Mucosa of stomach (tissue), 1 donor: ENCODE results near the gene MAST4.

Experiments
- H3K27me3 ChIP-seq: one replicate; pipeline ENCODE4 v1.7.0; 2013; ENCODE audit warnings: mild to moderate bottlenecking, low read length; ENCODE audit not compliant: control insufficient read depth, insufficient read depth
- H3K36me3 ChIP-seq: one replicate; pipeline ENCODE4 v1.7.0; 2013; ENCODE audit warnings: low read length; ENCODE audit not compliant: control insufficient read depth, insufficient read depth
- H3K4me1 ChIP-seq: one replicate; pipeline ENCODE4 v1.7.0; 2013; ENCODE audit warnings: mild to moderate bottlenecking, low read length; ENCODE audit not compliant: control insufficient read depth, insufficient read depth
- H3K4me3 ChIP-seq: one replicate; pipeline ENCODE4 v1.7.0; 2013; ENCODE audit warnings: low read length
- H3K9ac ChIP-seq: one replicate; pipeline ENCODE4 v1.7.0; 2013; ENCODE audit warnings: mild to moderate bottlenecking, low read length, moderate library complexity
- H3K9me3 ChIP-seq: one replicate; pipeline ENCODE4 v1.7.0; 2013; ENCODE audit warnings: mild to moderate bottlenecking, low read length, moderate library complexity; ENCODE audit not compliant: control insufficient read depth
- donor health status: Pancreatic carcinoma.

The MAST4 gene

GRCh38 chr5:66655395-66656324, 59.5 kb downstream of the MAST4 start:
- H3K9me3 ChIP-seq, result no peaks in the 10 kb centered on the region
- H3K4me1 ChIP-seq, result no peaks in the 10 kb centered on the region
- no peaks in the 10 kb centered on the region for H3K27me3 ChIP-seq
- no peak overlapping the region for H3K9ac ChIP-seq
- H3K36me3 ChIP-seq, result no peaks in the 10 kb centered on the region
- no peak overlapping the region for H3K4me3 ChIP-seq

- no peaks in the 10 kb centered on the region for H3K27me3 ChIP-seq
- H3K9ac ChIP-seq, result no peak overlapping the region
- no peak overlapping the region for H3K4me3 ChIP-seq
- no peaks in the 10 kb centered on the region for H3K4me1 ChIP-seq
- no peaks in the 10 kb centered on the region for H3K36me3 ChIP-seq
- no peaks in the 10 kb centered on the region for H3K9me3 ChIP-seq
Observed at GRCh38 chr5:66658516-66658915, 62.3 kb downstream of the MAST4 start.

GRCh38 chr5:66659780-66660179, 63.6 kb downstream of the MAST4 start:
- H3K9ac ChIP-seq, result no peak overlapping the region
- no peaks in the 10 kb centered on the region for H3K27me3 ChIP-seq
- no peaks in the 10 kb centered on the region for H3K36me3 ChIP-seq
- H3K4me1 ChIP-seq, result no peaks in the 10 kb centered on the region
- no peak overlapping the region for H3K4me3 ChIP-seq
- H3K9me3 ChIP-seq, result no peaks in the 10 kb centered on the region

GRCh38 chr5:66660396-66660795, 64.2 kb downstream of the MAST4 start:
- Histone ChIP-seq H3K4me3 (no peak overlapping the region), H3K36me3 (no peaks in the 10 kb centered on the region), H3K27me3 (no peaks in the 10 kb centered on the region), H3K9ac (no peak overlapping the region), H3K9me3 (no peaks in the 10 kb centered on the region), H3K4me1 (no peaks in the 10 kb centered on the region)

GRCh38 chr5:66661149-66661548, 65.0 kb downstream of the MAST4 start:
- Histone ChIP-seq H3K4me3 (no peak overlapping the region), H3K9ac (no peak overlapping the region), H3K27me3 (no peaks in the 10 kb centered on the region), H3K4me1 (no peaks in the 10 kb centered on the region), H3K9me3 (no peaks in the 10 kb centered on the region), H3K36me3 (no peaks in the 10 kb centered on the region)

- Histone ChIP-seq H3K9ac (no peak overlapping the region), H3K9me3 (no peaks in the 10 kb centered on the region), H3K4me1 (peaks cover 8% of the 10 kb centered on the region), H3K36me3 (no peaks in the 10 kb centered on the region), H3K27me3 (no peaks in the 10 kb centered on the region), H3K4me3 (no peak overlapping the region)
Observed at GRCh38 chr5:66666778-66667177, 70.6 kb downstream of the MAST4 start.

GRCh38 chr5:66669086-66669861, 73.1 kb downstream of the MAST4 start:
- H3K4me3 ChIP-seq, result no peak overlapping the region
- H3K9ac ChIP-seq, result no peak overlapping the region
- H3K4me1 ChIP-seq, result peaks cover 8% of the 10 kb centered on the region
- H3K27me3 ChIP-seq, result no peaks in the 10 kb centered on the region
- no peaks in the 10 kb centered on the region for H3K9me3 ChIP-seq
- H3K36me3 ChIP-seq, result no peaks in the 10 kb centered on the region

GRCh38 chr5:66669862-66670195, 73.6 kb downstream of the MAST4 start:
- H3K9ac ChIP-seq, result no peak overlapping the region
- H3K9me3 ChIP-seq, result no peaks in the 10 kb centered on the region
- H3K27me3 ChIP-seq, result no peaks in the 10 kb centered on the region
- no peak overlapping the region for H3K4me3 ChIP-seq
- no peaks in the 10 kb centered on the region for H3K36me3 ChIP-seq
- peaks cover 8% of the 10 kb centered on the region for H3K4me1 ChIP-seq

GRCh38 chr5:66671305-66671704, 75.1 kb downstream of the MAST4 start:
- H3K4me1 ChIP-seq, result peaks cover 8% of the 10 kb centered on the region
- H3K9me3 ChIP-seq, result no peaks in the 10 kb centered on the region
- H3K36me3 ChIP-seq, result no peaks in the 10 kb centered on the region
- H3K4me3 ChIP-seq, result no peak overlapping the region
- no peak overlapping the region for H3K9ac ChIP-seq
- no peaks in the 10 kb centered on the region for H3K27me3 ChIP-seq

DNA sequence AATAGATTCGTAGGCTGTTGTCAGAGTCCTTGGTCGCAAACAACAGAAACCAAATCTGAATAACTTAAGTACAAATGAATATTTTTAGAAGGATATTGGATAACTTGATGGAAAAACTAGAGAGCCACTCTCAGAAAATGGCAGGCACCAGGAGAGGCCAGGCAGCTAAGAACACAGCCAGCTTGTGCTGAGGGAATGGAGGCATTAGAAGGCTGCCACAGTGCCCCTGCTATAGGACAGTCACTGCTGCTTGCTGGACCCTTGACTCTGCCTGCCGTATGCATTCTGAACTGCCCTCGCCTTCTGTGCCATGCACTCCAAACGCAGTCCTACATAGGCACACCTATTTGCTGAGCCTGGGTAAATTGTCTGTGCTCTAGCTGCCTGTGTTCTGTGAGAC, 78.6 kb downstream of the MAST4 start:
- Histone ChIP-seq H3K4me1 (peaks cover 3% of the 10 kb centered on the region), H3K9ac (no peak overlapping the region), H3K4me3 (no peak overlapping the region), H3K36me3 (no peaks in the 10 kb centered on the region), H3K27me3 (no peaks in the 10 kb centered on the region), H3K9me3 (no peaks in the 10 kb centered on the region)

- H3K4me3 ChIP-seq, result no peak overlapping the region
- H3K9me3 ChIP-seq, result no peaks in the 10 kb centered on the region
- H3K9ac ChIP-seq, result no peak overlapping the region
- H3K4me1 ChIP-seq, result no peaks in the 10 kb centered on the region
- H3K36me3 ChIP-seq, result no peaks in the 10 kb centered on the region
- H3K27me3 ChIP-seq, result no peaks in the 10 kb centered on the region
Observed at GRCh38 chr5:66675406-66675805, 79.2 kb downstream of the MAST4 start.

DNA sequence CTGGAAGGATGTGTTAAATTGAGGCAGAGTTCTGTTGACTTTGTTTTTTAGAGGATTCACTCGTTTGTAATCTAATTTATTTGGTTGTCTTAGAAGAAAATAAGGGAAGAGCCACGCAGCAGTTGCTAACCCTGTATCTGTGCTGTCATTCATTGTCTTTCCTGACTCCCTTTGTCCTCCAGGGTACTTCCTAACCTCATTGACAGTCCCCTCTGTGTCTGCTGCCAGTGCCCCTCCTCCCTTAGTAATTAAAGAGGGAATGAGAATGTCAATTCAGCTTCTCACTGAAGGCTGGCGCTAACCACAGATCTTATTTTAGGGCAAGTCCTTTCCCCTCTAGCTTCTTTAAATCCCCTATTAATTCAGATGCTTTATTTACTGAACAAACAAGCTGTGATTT, 84.0 kb downstream of the MAST4 start:
- Histone ChIP-seq H3K9ac (no peak overlapping the region), H3K4me1 (no peaks in the 10 kb centered on the region), H3K27me3 (no peaks in the 10 kb centered on the region), H3K4me3 (no peak overlapping the region), H3K9me3 (no peaks in the 10 kb centered on the region), H3K36me3 (no peaks in the 10 kb centered on the region)
